Heart left ventricle (tissue), 16 donors: Measurements from ENCODE around the gene GNG7. TPM values are rescaled to one million over a fixed set of nuclear protein-coding genes. Genes with fewer than 3 reads are reported as not detected.
"Not testable (repeated sequence)": the region's sequence is repeated elsewhere in the genome, so short reads cannot be mapped to it uniquely, and the experiment has no call there.

ENCODE experiments used
- ATAC-seq, 4 donors: fragments of 200-7000 bp; cut with Tn5 transposase; one replicate each; pipeline ENCODE4 v1.9.1; 2020 to 2022; ENCODE audit warnings: moderate library complexity in 4 of 4, mild to moderate bottlenecking in 3 of 4, moderate number of reproducible peaks in 1 of 4
- DNase-seq, 5 donors: peaks; one replicate each; pipeline ENCODE4 v3.0.0-alpha.2; 2020
- H3K27ac ChIP-seq, 12 donors: fragments of 200-600 bp; sonication (generic) in 4 of 12; one replicate each; pipeline versions ENCODE4 v1.5.0 to v1.8.0; 2016 to 2022; ENCODE audit warnings: mild to moderate bottlenecking in 2 of 12
- H3K27me3 ChIP-seq, 9 donors: fragments of 200-600 bp; sonication (generic) in 2 of 9; one replicate each; pipeline versions ENCODE4 v1.5.1 to v1.8.0; 2016 to 2022; ENCODE audit warnings: mild to moderate bottlenecking in 3 of 9
- H3K36me3 ChIP-seq, 9 donors: fragments of 200-600 bp; sonication (generic) in 2 of 9; one replicate each; pipeline versions ENCODE4 v1.5.0 to v1.8.0; 2018 to 2022; ENCODE audit warnings: mild to moderate bottlenecking in 2 of 9
- H3K4me1 ChIP-seq, 12 donors: fragments of 200-600 bp; sonication (generic) in 4 of 12; one replicate each; pipeline versions ENCODE4 v1.5.0 to v1.8.0; 2016 to 2022; ENCODE audit warnings: mild to moderate bottlenecking in 3 of 12
- H3K4me3 ChIP-seq, 12 donors: fragments of 200-600 bp; sonication (generic) in 4 of 12; one replicate each; pipeline versions ENCODE4 v1.5.0 to v1.8.0; 2017 to 2022; ENCODE audit warnings: mild to moderate bottlenecking in 9 of 12, moderate library complexity in 4 of 12
- H3K9me3 ChIP-seq, 12 donors: fragments of 200-600 bp; sonication (generic) in 4 of 12; one replicate each; pipeline versions ENCODE4 v1.5.0 to v1.8.0; 2016 to 2022; ENCODE audit warnings: mild to moderate bottlenecking in 1 of 12
- POLR2A ChIP-seq, 2 donors: fragments of 450-650 bp; IDR thresholded peaks; one replicate each; pipeline ENCODE4 v1.6.1; 2017; ENCODE audit warnings: antibody characterized with exemption in 2 of 2, mild to moderate bottlenecking in 2 of 2, moderate library complexity in 2 of 2
- WGBS, 4 donors: extraction: QIAGEN DNeasy Blood & Tissue Kit in 2 of 4; methylation state at CpG; one replicate each; pipeline versions ENCODE4 v1.1.5 to v1.1.7; 2013 to 2018; 5-methylcytosine and 5-hydroxymethylcytosine counted together
- intact Hi-C, 10 donors: fragments of 100-400 bp; cut with DNase I; formaldehyde crosslinking; loops; one replicate each; pipeline versions ENCODE4 v1.11.1 to v1.14.2; 2022
- microRNA-seq, 4 donors: library from miRNA; unstranded; fragments of <30 nt; microRNA quantifications; one replicate each; pipeline versions ENCODE4 to v1.2.0, GENCODE V29; 2017 to 2020
- polyA plus RNA-seq, 2 donors: library from polyadenylated mRNA; stranded (reverse); fragments of 200-250 nt; gene quantifications; one replicate each; pipeline ENCODE4 v1.2.3, GENCODE V29; 2013
- total RNA-seq, 9 donors: library from RNA; depleted of rRNA in 2 of 9; stranded (reverse); fragments of >200 nt in 2 of 9; fragmentation: NEBNext Ultra II Directional in 3 of 9; extraction: Animal tissue kit (Norgen Biotek cat#: 25700) in 3 of 9; gene quantifications; one replicate each; pipeline versions ENCODE4 v1.1.0 to v1.2.4, GENCODE V29; 2016 to 2023
- TF ChIP-seq, protein P1 (sequence below), 12 donors: fragments of 200-600 bp; sonication (generic) in 4 of 12; IDR thresholded peaks; one replicate each; pipeline versions ENCODE4 v1.5.0 to v1.8.0; 2018 to 2022; ENCODE audit warnings: antibody characterized with exemption in 12 of 12, mild to moderate bottlenecking in 5 of 12
- donor health status: ischemic (EF 13 %, LVEDD 7.1; RV severe dilation, severe dysfunction).
- donor health status: healthy with polysubstance abuse.
- donor health status: DM: no; HTN: yes; CAD: no.
- donor health status: DM: no; HTN: no; CAD: no.
- donor health status: ischemic (EF 25% LVEDD 6.9; RV normal size, moderate dysfunction).
- donor health status: ischemic (EF 25% LVEDD 5.7; RV mildly dilated, moderate dysfunction).
- donor health status: healthy.
- donor health status: DM: yes; HTN: yes; CAD: no.
- donor health status: ischemic (EF 35%, LVEDD 5.7; RV mildly dilated, moderate dysfunction).
- donor health status: nonischemic (EF 11% LVEDD 7.7; RV severe dilation, severe dysfunction).
- donor health status: DM: yes; HTN: yes; CAD: no.
- donor health status: PGD.
- donor health status: ischemic (EF 29% LVEDD 5.4; RV normal size, mild dysfunction).
- donor health status: nonischemic (EF 23%, LVEDD 6.1; RV moderate dilation, normal function).

The GNG7 gene
- total and polyA plus RNA-seq, 11 donors, result 11.7 to 46.4 (median 24.0) TPM

- no peaks in the 10 kb centered on the region for H3K27me3 ChIP-seq
- no peaks in the 10 kb centered on the region for H3K36me3 ChIP-seq
- peaks cover 0 to 21% (median 12%) of the 10 kb centered on the region in 12 donors for H3K4me1 ChIP-seq
- TF ChIP-seq, protein P1, sequence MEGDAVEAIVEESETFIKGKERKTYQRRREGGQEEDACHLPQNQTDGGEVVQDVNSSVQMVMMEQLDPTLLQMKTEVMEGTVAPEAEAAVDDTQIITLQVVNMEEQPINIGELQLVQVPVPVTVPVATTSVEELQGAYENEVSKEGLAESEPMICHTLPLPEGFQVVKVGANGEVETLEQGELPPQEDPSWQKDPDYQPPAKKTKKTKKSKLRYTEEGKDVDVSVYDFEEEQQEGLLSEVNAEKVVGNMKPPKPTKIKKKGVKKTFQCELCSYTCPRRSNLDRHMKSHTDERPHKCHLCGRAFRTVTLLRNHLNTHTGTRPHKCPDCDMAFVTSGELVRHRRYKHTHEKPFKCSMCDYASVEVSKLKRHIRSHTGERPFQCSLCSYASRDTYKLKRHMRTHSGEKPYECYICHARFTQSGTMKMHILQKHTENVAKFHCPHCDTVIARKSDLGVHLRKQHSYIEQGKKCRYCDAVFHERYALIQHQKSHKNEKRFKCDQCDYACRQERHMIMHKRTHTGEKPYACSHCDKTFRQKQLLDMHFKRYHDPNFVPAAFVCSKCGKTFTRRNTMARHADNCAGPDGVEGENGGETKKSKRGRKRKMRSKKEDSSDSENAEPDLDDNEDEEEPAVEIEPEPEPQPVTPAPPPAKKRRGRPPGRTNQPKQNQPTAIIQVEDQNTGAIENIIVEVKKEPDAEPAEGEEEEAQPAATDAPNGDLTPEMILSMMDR (IDR thresholded peaks at IDR 0.05), result no peak
- no peak for TF ChIP-seq POLR2A (IDR thresholded peaks at IDR 0.05)
- WGBS, 4 donors, result 59 to 64% (median 62%) methylated on average over 5 of the region's 5 CpGs
- no peaks in the 10 kb centered on the region for H3K9me3 ChIP-seq
- no peak for ATAC-seq
- intact Hi-C loops, result loop anchor here in 1 of 10 donors (10.0 kb wide), 1 partner anchor 630 kb away; the partner anchor contains the start of gene GNA11
- H3K27ac ChIP-seq, result no peak overlapping the region
- H3K4me3 ChIP-seq, result no peak overlapping the region
- DNase-seq, result no peak
Measured at GRCh38 chr19:2464389-2464788, 238.1 kb downstream of the GNG7 start.

GRCh38 chr19:2463694-2464093 lies 238.8 kb downstream of the GNG7 start:
- Histone ChIP-seq H3K4me1 (peaks cover 0 to 21% (median 12%) of the 10 kb centered on the region in 12 donors), H3K27ac (peak overlapping the region in 2 of 12 donors; percentile 52 to 74)
- H3K9me3 ChIP-seq, ATAC-seq, H3K27me3 ChIP-seq, H3K4me3 ChIP-seq, DNase-seq, H3K36me3 ChIP-seq: not testable (repeated sequence)
- 96 to 98% (median 97%) methylated on average over 5 of the region's 5 CpGs for WGBS, 4 donors
- intact Hi-C loops, result loop anchor here in 1 of 10 donors (10.0 kb wide), 1 partner anchor 631 kb away; the partner anchor contains the start of gene GNA11

- Histone ChIP-seq H3K4me1 (peaks cover 0 to 21% (median 12%) of the 10 kb centered on the region in 12 donors), H3K27me3 (no peaks in the 10 kb centered on the region), H3K9me3 (no peaks in the 10 kb centered on the region), H3K27ac (peak overlapping the region in 9 of 12 donors; percentile 10 to 74 (median 41)), H3K36me3 (no peaks in the 10 kb centered on the region), H3K4me3 (peak overlapping the region; percentile 4 to 76 (median 58))
- intact Hi-C loops, result loop anchor here in 1 of 10 donors (10.0 kb wide), 1 partner anchor 632 kb away; the partner anchor contains the start of gene GNA11
- peak; percentile 60 to 88 (median 74) for ATAC-seq
- 5 to 13% (median 7%) methylated on average over 44 to 46 of the region's 46 CpGs for WGBS, 4 donors
- DNase-seq, result peak; percentile 89 to 92 (median 91)
- TF ChIP-seq, protein P1 (IDR thresholded peaks at IDR 0.05), result no peak
- peak in 1 of 2 donors; percentile 52 for TF ChIP-seq POLR2A (IDR thresholded peaks at IDR 0.05)
Measured at GRCh38 chr19:2462635-2463421, 239.7 kb downstream of the GNG7 start.

- Histone ChIP-seq H3K9me3 (no peaks in the 10 kb centered on the region), H3K4me1 (peaks cover 0 to 27% (median 15%) of the 10 kb centered on the region in 12 donors), H3K4me3 (peak overlapping the region; percentile 4 to 76 (median 58)), H3K36me3 (no peaks in the 10 kb centered on the region), H3K27me3 (no peaks in the 10 kb centered on the region), H3K27ac (peak overlapping the region in 2 of 12 donors; percentile 56 to 74)
- 4 to 7% (median 6%) methylated on average over 36 to 62 of the region's 62 CpGs for WGBS, 4 donors
- ATAC-seq, result peak in 3 of 4 donors; percentile 47 to 76 (median 74)
- TF ChIP-seq POLR2A (IDR thresholded peaks at IDR 0.05), result no peak
- TF ChIP-seq, protein P1 (IDR thresholded peaks at IDR 0.05), result peak in 1 of 12 donors; percentile 17
- peak in 4 of 5 donors; percentile 59 to 84 (median 70) for DNase-seq
- intact Hi-C loops, result loop anchor here in 1 of 10 donors (10.0 kb wide), 1 partner anchor 633 kb away; the partner anchor contains the start of gene GNA11
Measured at GRCh38 chr19:2461751-2462634, 240.5 kb downstream of the GNG7 start.

Small RNA genes within 50 kb of the gene (microRNA-seq; reads per million reads assigned to microRNA genes)
- gene MIR7850, result 0 reads per million in 4 donors

Other genes starting within 250 kb of the GNG7 start
- 10 to 100 TPM in 7 of 9 donors, 1 to 10 TPM in 2; 6.6 to 22.2 (median 13.8) TPM for gene LMNB2, start 245.7 kb downstream of the GNG7 start, total RNA-seq
- 10 to 100 TPM in 1 of 2 donors, 1 to 10 TPM in 1; 9.3 to 33.0 TPM for gene LMNB2, start 245.7 kb downstream of the GNG7 start, polyA plus RNA-seq
- gene GADD45B, start 226.6 kb downstream of the GNG7 start, total RNA-seq, result 100 to 1,000 TPM in 2 of 9 donors, 10 to 100 TPM in 7; 20.3 to 155 (median 46.6) TPM
- gene GADD45B, start 226.6 kb downstream of the GNG7 start, polyA plus RNA-seq, result 10 to 100 TPM; 67.2 to 68.4 TPM
- gene DIRAS1, start 18.7 kb upstream of the GNG7 start, total RNA-seq, result 100 to 1,000 TPM in 6 of 9 donors, 10 to 100 TPM in 3; 77.4 to 191 (median 142) TPM
- 100 to 1,000 TPM; 112 to 168 TPM for gene DIRAS1, start 18.7 kb upstream of the GNG7 start, polyA plus RNA-seq
- gene SLC39A3, start 37.3 kb upstream of the GNG7 start, total RNA-seq, result 10 to 100 TPM; 16.4 to 33.3 (median 21.7) TPM
- gene SLC39A3, start 37.3 kb upstream of the GNG7 start, polyA plus RNA-seq, result 10 to 100 TPM; 31.2 to 63.7 TPM
- 10 to 100 TPM; 47.4 to 76.8 (median 62.4) TPM for gene SGTA, start 80.6 kb upstream of the GNG7 start, total RNA-seq
- gene SGTA, start 80.6 kb upstream of the GNG7 start, polyA plus RNA-seq, result 100 to 1,000 TPM in 1 of 2 donors, 10 to 100 TPM in 1; 79.9 to 125 TPM
- 10 to 100 TPM; 36.8 to 78.7 (median 43.9) TPM for gene THOP1, start 82.8 kb upstream of the GNG7 start, total RNA-seq
- gene THOP1, start 82.8 kb upstream of the GNG7 start, polyA plus RNA-seq, result 100 to 1,000 TPM in 1 of 2 donors, 10 to 100 TPM in 1; 75.5 to 114 TPM
- 1 to 10 TPM; 2.7 to 6.1 (median 4.6) TPM for gene ZNF554, start 117.2 kb upstream of the GNG7 start, total RNA-seq
- gene ZNF554, start 117.2 kb upstream of the GNG7 start, polyA plus RNA-seq, result 1 to 10 TPM; 1.4 to 4.3 TPM
- 10 to 100 TPM in 1 of 9 donors, 1 to 10 TPM in 8; 5.9 to 11.5 (median 8.2) TPM for gene ZNF555, start 138.8 kb upstream of the GNG7 start, total RNA-seq
- 1 to 10 TPM; 2.7 to 3.8 TPM for gene ZNF555, start 138.8 kb upstream of the GNG7 start, polyA plus RNA-seq
- gene ZNF556, start 164.6 kb upstream of the GNG7 start, total RNA-seq, result under 1 TPM in 2 of 9 donors, not detected in 7; 0.16 to 0.20 TPM
- gene ZNF556, start 164.6 kb upstream of the GNG7 start, polyA plus RNA-seq, result not detected
- 1 to 10 TPM; 2.1 to 5.6 (median 3.3) TPM for gene ZNF57, start 198.2 kb upstream of the GNG7 start, total RNA-seq
- gene ZNF57, start 198.2 kb upstream of the GNG7 start, polyA plus RNA-seq, result 1 to 10 TPM; 2.3 to 3.8 TPM
- 1 to 10 TPM; 1.8 to 3.2 (median 2.3) TPM for gene ZNF77, start 242.3 kb upstream of the GNG7 start, total RNA-seq
- gene ZNF77, start 242.3 kb upstream of the GNG7 start, polyA plus RNA-seq, result 1 to 10 TPM; 1.7 to 2.5 TPM